Muscle layer of duodenum (tissue), 2 donors: ENCODE data around the gene RAB7A.
"Not testable (repeated sequence)": the region's sequence is repeated elsewhere in the genome, so short reads cannot be mapped to it uniquely, and the experiment has no call there.

Source experiments
- H3K27ac ChIP-seq: one replicate; pipeline ENCODE4 v1.7.0; 2013; ENCODE audit warnings: mild to moderate bottlenecking, low read length
- H3K27me3 ChIP-seq: one replicate; pipeline ENCODE4 v1.7.0; 2013; ENCODE audit warnings: low read depth, mild to moderate bottlenecking, control low read depth, low read length
- H3K36me3 ChIP-seq, 2 donors: one replicate each; pipeline ENCODE4 v1.7.0; 2013; ENCODE audit warnings: low read length in 2 of 2, control low read depth in 1 of 2, mild to moderate bottlenecking in 1 of 2; ENCODE audit not compliant: insufficient read depth in 2 of 2, control insufficient read depth in 1 of 2
- H3K4me1 ChIP-seq, 2 donors: one replicate each; pipeline ENCODE4 v1.7.0; 2013; ENCODE audit warnings: low read length in 2 of 2, mild to moderate bottlenecking in 2 of 2, control low read depth in 1 of 2, moderate library complexity in 1 of 2; ENCODE audit not compliant: insufficient read depth in 2 of 2, control insufficient read depth in 1 of 2
- H3K4me3 ChIP-seq, 2 donors: one replicate each; pipeline ENCODE4 v1.7.0; 2013; ENCODE audit warnings: low read length in 2 of 2, low read depth in 1 of 2, mild to moderate bottlenecking in 1 of 2
- H3K9me3 ChIP-seq, 2 donors: one replicate each; pipeline ENCODE4 v1.7.0; 2013; ENCODE audit warnings: low read length in 2 of 2, control low read depth in 1 of 2, mild to moderate bottlenecking in 1 of 2; ENCODE audit not compliant: control insufficient read depth in 1 of 2
- donor health status: healthy.

RAB7A gene

GRCh38 chr3:128735287-128735686, 9.3 kb downstream of the RAB7A start:
- Histone ChIP-seq H3K4me3 (no peak overlapping the region), H3K4me1 (peaks cover 11 to 54% of the 10 kb centered on the region in 2 donors)

GRCh38 chr3:128735884-128736283, 9.9 kb downstream of the RAB7A start:
- no peak overlapping the region for H3K4me3 ChIP-seq
- no peaks in the 10 kb centered on the region for H3K9me3 ChIP-seq
- H3K36me3 ChIP-seq: no peaks in the 10 kb centered on the region
- no peaks in the 10 kb centered on the region for H3K27me3 ChIP-seq
- no peak overlapping the region for H3K27ac ChIP-seq
- H3K4me1 ChIP-seq: peaks cover 8 to 48% of the 10 kb centered on the region in 2 donors

More at GRCh38 chr3:128735287-128735686, 9.3 kb downstream of the RAB7A start:
- no peaks in the 10 kb centered on the region for H3K36me3 ChIP-seq
- no peak overlapping the region for H3K27ac ChIP-seq
- no peaks in the 10 kb centered on the region for H3K9me3 ChIP-seq
- no peaks in the 10 kb centered on the region for H3K27me3 ChIP-seq

- Histone ChIP-seq H3K27me3 (no peaks in the 10 kb centered on the region), H3K36me3 (peaks cover 0 to under 1% of the 10 kb centered on the region in 2 donors), H3K9me3 (no peaks in the 10 kb centered on the region), H3K4me1 (peaks cover 5 to 45% of the 10 kb centered on the region in 2 donors), H3K27ac (no peak overlapping the region), H3K4me3 (no peak overlapping the region)
These were observed 10.6 kb downstream of the RAB7A start for GRCh38 chr3:128736601-128737000.

GRCh38 chr3:128740621-128741020, 14.6 kb downstream of the RAB7A start:
- Histone ChIP-seq H3K4me1 (peaks cover 0 to 10% of the 10 kb centered on the region in 2 donors), H3K36me3 (peaks cover 5 to 26% of the 10 kb centered on the region in 2 donors), H3K4me3 (no peak overlapping the region), H3K27ac (no peak overlapping the region), H3K27me3 (no peaks in the 10 kb centered on the region), H3K9me3 (peaks cover 0 to 2% of the 10 kb centered on the region in 2 donors)

GRCh38 chr3:128742821-128743594, 17.0 kb downstream of the RAB7A start:
- Histone ChIP-seq H3K27me3 (no peaks in the 10 kb centered on the region), H3K9me3 (peaks cover 0 to 2% of the 10 kb centered on the region in 2 donors), H3K4me3 (no peak overlapping the region), H3K4me1 (peaks cover 0 to 16% of the 10 kb centered on the region in 2 donors), H3K27ac (no peak overlapping the region), H3K36me3 (peaks cover 7 to 26% of the 10 kb centered on the region in 2 donors)

- no peak overlapping the region for H3K4me3 ChIP-seq
- peaks cover 0 to 42% of the 10 kb centered on the region in 2 donors for H3K4me1 ChIP-seq
- H3K27me3 ChIP-seq: no peaks in the 10 kb centered on the region
- peaks cover 7 to 26% of the 10 kb centered on the region in 2 donors for H3K36me3 ChIP-seq
- H3K9me3 ChIP-seq: peaks cover 0 to 2% of the 10 kb centered on the region in 2 donors
- H3K27ac ChIP-seq: no peak overlapping the region
These were observed 19.8 kb downstream of the RAB7A start for GRCh38 chr3:128745742-128746141.

GRCh38 chr3:128746881-128747280, 20.9 kb downstream of the RAB7A start:
- no peak overlapping the region for H3K4me3 ChIP-seq
- H3K9me3 ChIP-seq: peaks cover 0 to 2% of the 10 kb centered on the region in 2 donors
- H3K27me3 ChIP-seq: no peaks in the 10 kb centered on the region
- H3K27ac ChIP-seq: no peak overlapping the region
- H3K4me1 ChIP-seq: peaks cover 0 to 39% of the 10 kb centered on the region in 2 donors
- peaks cover 7 to 22% of the 10 kb centered on the region in 2 donors for H3K36me3 ChIP-seq

- Histone ChIP-seq H3K27me3 (no peaks in the 10 kb centered on the region), H3K27ac (no peak overlapping the region), H3K36me3 (peaks cover 7 to 11% of the 10 kb centered on the region in 2 donors), H3K4me3 (no peak overlapping the region), H3K4me1 (peaks cover 0 to 47% of the 10 kb centered on the region in 2 donors), H3K9me3 (no peaks in the 10 kb centered on the region)
These were observed 22.6 kb downstream of the RAB7A start for GRCh38 chr3:128748557-128748956.

GRCh38 chr3:128749035-128749434, 23.1 kb downstream of the RAB7A start:
- Histone ChIP-seq H3K36me3 (peaks cover 6 to 7% of the 10 kb centered on the region in 2 donors), H3K27me3 (no peaks in the 10 kb centered on the region), H3K4me1 (peaks cover 0 to 49% of the 10 kb centered on the region in 2 donors), H3K9me3 (no peaks in the 10 kb centered on the region), H3K27ac (no peak overlapping the region), H3K4me3 (no peak overlapping the region)

- not testable (repeated sequence) for H3K9me3 ChIP-seq, H3K27ac ChIP-seq, H3K27me3 ChIP-seq, H3K4me3 ChIP-seq, H3K36me3 ChIP-seq
- H3K4me1 ChIP-seq: peaks cover 0 to 49% of the 10 kb centered on the region in 2 donors
These were observed 23.6 kb downstream of the RAB7A start for GRCh38 chr3:128749561-128749960.

GRCh38 chr3:128753715-128754114, 27.7 kb downstream of the RAB7A start:
- H3K36me3 ChIP-seq: no peaks in the 10 kb centered on the region
- H3K9me3 ChIP-seq: no peaks in the 10 kb centered on the region
- peaks cover 3 to 30% of the 10 kb centered on the region in 2 donors for H3K4me1 ChIP-seq
- no peaks in the 10 kb centered on the region for H3K27me3 ChIP-seq
- no peak overlapping the region for H3K27ac ChIP-seq
- no peak overlapping the region for H3K4me3 ChIP-seq
